ENCODE results near the gene CTSE.

- TF ChIP-seq CTCF (optimal IDR thresholded peaks at IDR 0.05 in 1 of 3, IDR thresholded peaks at IDR 0.05 in 1 of 3, conservative IDR thresholded peaks at IDR 0.05 in 1 of 3; ENCODE audit: extremely low read depth in 1 of 3, insufficient read depth in 2 of 3, low read length in 3 of 3) (peak in 1 of 3 experiments; percentile 28), EZH2 (IDR thresholded peaks at IDR 0.05; ENCODE audit: low read length) (no peak)
Measured at GRCh38 chr1:205976708-205977401, 46.8 kb downstream of the CTSE start.
